NCI-H1930 (cell line): ENCODE results near the gene THAP3.
"Not testable (repeated sequence)": the region's sequence is repeated elsewhere in the genome, so short reads cannot be mapped to it uniquely, and the experiment has no call there.

ENCODE experiments used
- DNase-seq, 2 experiments: peaks; one replicate each; lab custom pipeline; 2025; lab: John Stamatoyannopoulos, UW

The THAP3 gene

DNA sequence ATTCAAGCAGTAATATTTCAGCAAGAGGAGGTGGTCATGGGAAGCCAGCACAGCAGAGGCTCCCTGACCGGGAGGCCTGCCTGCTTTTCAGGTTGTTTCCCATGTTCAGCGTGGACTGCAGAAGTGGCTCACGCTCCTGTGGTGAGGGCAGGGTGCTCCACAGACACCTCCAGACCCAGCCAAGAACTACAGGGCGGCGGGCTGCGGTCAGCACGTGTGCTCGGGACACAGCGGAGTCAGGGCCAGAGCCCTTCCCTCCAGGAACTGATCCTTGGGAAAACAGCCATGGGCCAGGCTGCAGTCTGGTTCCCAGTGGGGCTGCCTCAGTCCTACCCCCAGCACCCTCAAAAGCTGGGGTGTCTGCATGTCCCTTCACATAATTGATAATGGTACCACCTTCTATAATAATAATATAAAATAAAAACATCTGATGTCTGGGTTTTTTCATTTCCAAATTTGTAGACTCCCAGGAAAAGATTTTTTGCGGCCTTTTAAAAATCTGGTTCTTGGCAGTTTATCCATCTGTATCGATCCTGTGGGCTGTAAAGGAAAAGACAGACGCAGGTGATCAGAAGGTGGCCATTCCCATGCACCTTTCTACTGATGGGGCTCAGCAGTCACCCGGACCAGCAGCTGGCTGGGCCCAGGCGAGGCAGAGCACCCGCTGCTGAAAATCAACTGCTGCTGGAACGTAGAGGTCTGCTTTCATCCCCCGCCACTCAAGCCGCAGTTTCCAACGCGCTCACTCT lies 10.7 kb downstream of the THAP3 start:
- no peak for DNase-seq

DNA sequence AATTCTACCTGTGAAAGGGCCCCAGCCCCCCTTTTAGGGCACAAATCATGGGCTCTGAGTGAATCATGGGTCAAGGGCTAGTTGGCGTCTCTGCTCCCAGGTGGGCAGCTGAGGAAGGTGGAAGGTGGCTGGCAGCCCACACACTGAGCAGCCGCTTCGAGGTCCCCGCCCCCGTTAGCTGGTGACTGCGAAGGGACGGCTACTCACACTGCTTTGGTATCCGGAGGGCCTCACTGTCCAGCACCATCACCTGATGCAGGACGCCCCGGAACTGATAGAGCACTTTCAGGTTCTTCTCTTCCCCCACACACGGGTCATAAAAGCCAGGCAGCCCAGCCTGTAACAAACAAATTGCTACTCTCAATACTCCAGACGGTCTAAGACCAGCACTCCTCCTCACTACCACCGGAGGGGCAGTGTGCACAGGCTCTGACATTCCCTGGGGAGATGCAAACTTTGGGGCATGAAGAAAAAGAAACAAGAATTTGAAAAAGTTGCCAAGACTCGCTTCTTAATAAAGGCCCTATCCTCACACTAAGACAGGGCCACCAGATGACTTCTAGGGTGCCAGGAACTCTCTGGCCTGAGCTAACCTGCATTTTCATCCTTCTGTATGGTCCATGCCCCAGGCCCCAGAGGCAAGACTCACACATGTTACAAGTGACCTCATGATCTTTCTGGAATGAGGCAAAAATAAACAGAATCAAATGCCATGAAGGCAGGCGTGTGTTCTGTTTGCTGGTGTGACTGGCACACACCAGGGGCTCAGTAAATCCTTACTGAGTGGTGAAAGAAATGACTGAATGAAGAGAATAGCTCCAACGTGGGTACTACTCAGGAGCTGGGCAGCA lies 11.5 kb downstream of the THAP3 start:
- DNase-seq, result no peak

GRCh38 chr1:6636778-6637177 lies 12.1 kb downstream of the THAP3 start:
- not testable (repeated sequence) for DNase-seq

- DNase-seq, result no peak
These were observed 13.1 kb downstream of the THAP3 start for GRCh38 chr1:6637770-6638169.

GRCh38 chr1:6638226-6638625 lies 13.6 kb downstream of the THAP3 start:
- no peak for DNase-seq

DNA sequence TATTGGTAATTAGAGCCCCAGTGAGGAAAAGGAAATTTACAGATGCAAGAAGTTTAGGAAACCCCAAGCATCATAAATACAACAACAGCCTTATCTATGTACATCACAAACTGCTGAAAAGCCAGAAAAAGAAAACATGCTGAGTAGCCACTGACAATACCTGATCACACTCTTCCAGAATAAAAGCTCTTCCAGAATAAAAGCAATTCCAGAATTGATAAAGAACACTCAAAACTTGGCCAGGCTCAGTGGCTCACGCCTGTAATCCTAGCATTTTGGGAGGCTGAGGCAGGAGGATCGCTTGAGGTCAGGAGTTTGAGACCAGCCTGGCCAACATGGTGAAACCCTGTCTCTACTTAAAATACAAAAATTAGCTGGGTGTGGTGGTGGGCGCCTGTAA lies 16.2 kb downstream of the THAP3 start:
- DNase-seq, result not testable (repeated sequence)

DNA sequence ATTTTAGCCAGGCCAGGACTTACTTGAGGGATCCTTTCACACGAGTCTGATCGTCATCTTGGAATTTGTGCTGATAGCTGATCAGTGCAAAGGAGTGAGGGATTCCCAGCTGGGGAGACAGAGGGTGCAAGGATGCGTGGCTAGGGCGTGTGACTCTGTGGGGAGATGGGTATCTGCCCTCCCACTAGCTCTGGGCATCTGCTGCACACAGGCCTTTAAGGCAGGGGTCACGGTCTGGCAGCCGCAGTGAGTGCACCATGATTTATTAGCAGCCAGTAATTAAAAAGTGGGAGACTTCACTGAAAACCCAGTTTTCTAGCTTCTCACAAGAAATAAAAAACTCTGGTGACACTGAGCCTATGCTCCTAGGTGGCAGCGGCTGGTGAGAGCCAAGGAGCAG lies 20.4 kb downstream of the THAP3 start:
- no peak for DNase-seq

GRCh38 chr1:6646499-6647148 lies 22.0 kb downstream of the THAP3 start:
- DNase-seq, result no peak

DNA sequence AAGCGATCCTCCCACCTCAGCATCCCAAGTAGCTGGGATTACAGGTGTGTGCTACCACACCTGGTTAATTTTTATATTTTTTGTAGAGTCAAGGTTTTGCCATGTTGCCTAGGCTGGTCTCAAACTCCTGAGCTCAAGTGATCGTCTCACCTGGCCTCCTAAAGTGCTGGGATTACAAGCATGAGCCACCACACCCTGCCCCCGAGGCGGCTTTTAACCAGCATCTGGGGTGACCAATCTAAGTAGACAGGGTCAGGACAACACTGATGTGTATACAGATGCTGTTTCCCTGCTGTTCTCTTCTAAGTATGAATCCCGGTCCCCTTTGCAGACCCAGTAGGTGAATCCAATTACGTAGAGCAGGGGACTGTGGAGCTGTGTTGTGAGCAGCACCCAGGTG lies 23.9 kb downstream of the THAP3 start:
- no peak for DNase-seq

- DNase-seq, result no peak
These were observed 27.2 kb downstream of the THAP3 start for GRCh38 chr1:6651909-6652308.

DNA sequence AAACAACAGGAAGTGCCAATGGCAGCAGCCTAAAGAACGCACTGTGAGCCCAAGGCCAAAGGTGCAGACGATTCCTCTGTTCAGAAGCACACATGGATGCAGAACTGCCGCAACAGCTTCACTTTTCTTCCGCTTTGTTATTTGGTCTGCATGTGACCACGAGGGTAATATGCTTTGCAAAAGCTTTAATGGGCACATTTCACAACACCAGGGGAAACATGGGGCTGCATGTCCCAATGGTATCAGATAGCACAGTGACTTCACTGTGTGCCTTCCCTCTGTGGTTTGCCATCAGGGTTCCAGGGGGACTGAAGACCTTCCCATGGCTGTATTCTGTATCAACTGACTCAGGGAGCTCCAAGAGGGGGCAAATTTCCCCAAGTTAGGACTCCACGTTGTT lies 28.3 kb downstream of the THAP3 start:
- no peak for DNase-seq

- DNase-seq, result no peak
These were observed 29.0 kb downstream of the THAP3 start for GRCh38 chr1:6653436-6654290.

DNA sequence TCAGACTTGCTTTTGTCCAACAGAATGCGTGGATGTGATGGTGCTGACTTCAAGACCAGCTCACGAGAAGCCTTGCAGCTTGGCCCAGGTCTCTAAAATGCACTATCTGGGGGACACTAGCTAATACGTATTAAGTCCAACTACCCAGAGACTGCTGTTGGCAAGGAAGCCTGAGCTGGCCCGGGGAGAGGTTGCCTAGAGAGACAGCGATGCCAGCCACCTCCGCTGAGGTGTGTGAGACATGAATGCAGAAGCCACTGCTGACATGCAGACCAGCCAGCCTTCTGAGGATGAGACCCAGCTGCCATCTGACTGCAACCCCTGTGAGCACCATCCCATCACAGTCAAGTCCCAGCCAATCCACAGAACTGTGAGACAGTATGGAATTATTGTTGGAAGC lies 32.5 kb downstream of the THAP3 start:
- no peak for DNase-seq

- no peak for DNase-seq
These were observed 33.8 kb downstream of the THAP3 start for GRCh38 chr1:6658359-6659060.

GRCh38 chr1:6660415-6661049 lies 35.9 kb downstream of the THAP3 start:
- DNase-seq, result no peak

- not testable (repeated sequence) for DNase-seq
These were observed 37.8 kb downstream of the THAP3 start for GRCh38 chr1:6662468-6662867.

DNA sequence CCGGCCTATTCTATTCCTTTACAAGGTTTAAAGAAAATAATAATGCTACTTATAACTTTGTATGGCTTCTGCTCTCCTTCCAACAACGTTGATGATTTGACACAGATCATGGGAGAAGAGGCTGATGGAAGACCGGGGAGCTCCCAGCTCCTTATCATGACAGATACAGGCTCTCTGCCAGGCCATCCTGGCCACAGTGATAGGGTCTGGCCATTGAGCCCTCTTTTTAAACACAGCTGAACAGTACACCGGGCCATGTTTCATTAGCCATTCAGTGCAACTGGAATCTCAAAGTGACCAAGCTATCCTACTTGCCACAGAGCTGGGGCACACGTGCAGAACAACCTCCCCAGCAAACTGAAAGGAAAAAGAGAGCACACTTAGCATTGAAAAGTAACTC lies 42.0 kb downstream of the THAP3 start:
- no peak for DNase-seq

GRCh38 chr1:6667139-6667538 lies 42.5 kb downstream of the THAP3 start:
- no peak for DNase-seq

GRCh38 chr1:6668503-6668902 lies 43.8 kb downstream of the THAP3 start:
- DNase-seq, result no peak

- DNase-seq, result no peak
These were observed 47.9 kb downstream of the THAP3 start for GRCh38 chr1:6672558-6672957.
